HTR-8/SVneo (cell line): ENCODE measurements around the gene SRM.
"Not testable (repeated sequence)": the region's sequence is repeated elsewhere in the genome, so short reads cannot be mapped to it uniquely, and the experiment has no call there.

Source experiments
- DNase-seq: peaks from one replicate; pipeline ENCODE4 v3.0.0; 2011; ENCODE audit warnings: low spot score, mixed read lengths; ENCODE audit not compliant: insufficient read length
- FAIRE-seq: peaks from 2 replicates; lab custom pipeline; 2011; peaks lifted over from hg19 to GRCh38; lab: Jason Lieb, UNC

Gene SRM

GRCh38 chr1:11025618-11026017, 34.2 kb downstream of the SRM start:
- no peak for FAIRE-seq
- DNase-seq, result no peak

DNA sequence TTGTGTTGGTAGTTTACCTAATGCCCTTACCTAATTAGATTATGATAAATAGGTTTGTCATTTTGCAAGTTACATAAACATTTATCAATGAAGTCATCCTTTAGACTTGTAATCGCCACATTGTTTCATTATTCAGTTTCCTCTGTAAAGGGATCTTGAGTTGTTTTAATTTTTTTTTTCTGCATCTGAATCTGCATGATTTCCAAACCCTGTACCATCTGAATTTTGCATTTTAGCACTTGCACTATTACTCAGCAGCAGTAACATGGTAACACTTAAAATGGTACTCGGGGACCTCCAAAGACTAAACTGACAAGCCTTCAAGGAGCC, 35.0 kb downstream of the SRM start:
- no peak for FAIRE-seq

DNA sequence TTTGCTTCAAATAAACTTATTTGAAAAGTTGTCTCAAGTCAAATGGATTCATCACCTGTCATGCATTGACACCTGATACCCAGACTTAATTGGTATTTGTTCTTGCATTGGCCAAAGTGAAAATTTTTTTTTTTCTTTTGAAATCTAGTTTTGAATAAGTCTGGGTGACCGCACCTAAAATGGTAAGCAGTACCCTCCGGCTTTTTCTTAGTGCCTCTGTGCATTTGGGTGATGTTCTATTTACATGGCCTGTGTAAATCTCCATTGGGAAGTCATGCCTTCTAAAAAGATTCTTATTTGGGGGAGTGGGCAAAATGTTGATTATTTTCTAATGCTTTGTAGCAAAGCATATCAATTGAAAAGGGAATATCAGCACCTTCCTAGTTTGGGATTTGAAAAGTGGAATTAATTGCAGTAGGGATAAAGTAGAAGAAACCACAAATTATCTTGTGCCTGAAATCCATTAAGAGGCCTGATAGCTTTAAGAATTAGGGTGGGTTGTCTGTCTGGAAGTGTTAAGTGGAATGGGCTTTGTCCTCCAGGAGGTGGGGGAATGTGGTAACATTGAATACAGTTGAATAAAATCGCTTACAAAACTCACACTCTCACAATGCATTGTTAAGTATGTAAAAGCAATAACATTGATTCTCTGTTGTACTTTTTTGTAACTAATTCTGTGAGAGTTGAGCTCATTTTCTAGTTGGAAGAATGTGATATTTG, 35.5 kb downstream of the SRM start:
- DNase-seq, result no peak
- FAIRE-seq, result no peak

More for the DNA sequence above, 35.0 kb downstream of the SRM start:
- DNase-seq, result no peak

DNA sequence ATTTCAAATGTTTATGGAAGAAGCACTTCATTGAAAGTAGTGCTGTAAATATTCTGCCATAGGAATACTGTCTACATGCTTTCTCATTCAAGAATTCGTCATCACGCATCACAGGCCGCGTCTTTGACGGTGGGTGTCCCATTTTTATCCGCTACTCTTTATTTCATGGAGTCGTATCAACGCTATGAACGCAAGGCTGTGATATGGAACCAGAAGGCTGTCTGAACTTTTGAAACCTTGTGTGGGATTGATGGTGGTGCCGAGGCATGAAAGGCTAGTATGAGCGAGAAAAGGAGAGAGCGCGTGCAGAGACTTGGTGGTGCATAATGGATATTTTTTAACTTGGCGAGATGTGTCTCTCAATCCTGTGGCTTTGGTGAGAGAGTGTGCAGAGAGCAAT, 36.6 kb downstream of the SRM start:
- no peak for FAIRE-seq
- no peak for DNase-seq

DNA sequence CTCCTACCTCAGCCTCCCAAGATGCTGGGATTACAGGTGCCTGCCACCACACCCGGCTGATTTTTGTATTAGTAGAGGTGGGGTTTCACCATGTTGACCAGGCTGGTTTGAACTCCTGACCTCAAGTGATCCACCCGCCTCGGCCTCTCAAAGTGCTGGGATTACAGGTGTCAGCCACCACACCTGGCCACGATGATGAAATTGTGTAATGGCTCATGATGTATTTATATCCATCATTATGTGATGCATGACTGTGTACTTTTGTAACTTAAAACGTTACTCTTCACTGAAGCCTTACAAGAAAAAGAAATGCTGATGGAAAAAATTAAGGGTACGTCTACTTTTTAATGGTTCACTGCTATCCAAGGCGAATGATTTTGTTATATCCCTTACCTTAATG, 39.8 kb downstream of the SRM start:
- FAIRE-seq (no peak), DNase-seq (no peak)

GRCh38 chr1:11019358-11019757, 40.5 kb downstream of the SRM start:
- not testable (repeated sequence) for DNase-seq, FAIRE-seq

- DNase-seq (peak; percentile 14), FAIRE-seq (no peak)
Measured at GRCh38 chr1:11013160-11013531, 46.7 kb downstream of the SRM start.

- FAIRE-seq, result no peak
- peak; percentile 93 for DNase-seq
Measured at GRCh38 chr1:11012260-11013159, 47.3 kb downstream of the SRM start, which contains the start of gene TARDBP. TARDBP (plus strand) TSS chr1:11012654; CDS start chr1:11013728, 1,074 bp downstream.
